Neuronal stem cell (in vitro differentiated cells): ENCODE results near the gene CASTOR1.

Experiments
- DNase-seq: peaks from one replicate; pipeline ENCODE4 v3.0.0-alpha.2; 2013; ENCODE audit warnings: low spot score
- H2AFZ ChIP-seq: one replicate; pipeline ENCODE4 v1.6.1; 2013; ENCODE audit warnings: mild to moderate bottlenecking, low read length, inconsistent platforms
- H2AK5ac ChIP-seq: 2 replicates; pipeline ENCODE4 v1.6.1; 2013; ENCODE audit warnings: low read depth, mild to moderate bottlenecking, inconsistent platforms, low read length, moderate library complexity, mixed read lengths
- H2BK120ac ChIP-seq: 2 replicates; pipeline ENCODE4 v1.6.1; 2013; ENCODE audit warnings: low read depth, mild to moderate bottlenecking, inconsistent platforms, low read length, moderate library complexity, mixed read lengths
- H2BK12ac ChIP-seq: one replicate; pipeline ENCODE4 v1.6.1; 2013; ENCODE audit warnings: low read length, inconsistent platforms
- H2BK15ac ChIP-seq: 2 replicates; pipeline ENCODE4 v1.6.1; 2013; ENCODE audit warnings: mild to moderate bottlenecking, low read length, inconsistent platforms, mixed read lengths
- H2BK5ac ChIP-seq: one replicate; pipeline ENCODE4 v1.6.1; 2013; ENCODE audit warnings: inconsistent platforms, mild to moderate bottlenecking, low read length, moderate library complexity
- H3K14ac ChIP-seq: one replicate; pipeline ENCODE4 v1.6.1; 2013; ENCODE audit warnings: low read length, inconsistent platforms
- H3K18ac ChIP-seq: 2 replicates; pipeline ENCODE4 v1.6.1; 2013; ENCODE audit warnings: low read length, inconsistent platforms
- H3K23ac ChIP-seq: 2 replicates; pipeline ENCODE4 v1.6.1; 2013; ENCODE audit warnings: low read depth, mild to moderate bottlenecking, mixed read lengths, low read length, inconsistent platforms; ENCODE audit not compliant: poor library complexity
- H3K27ac ChIP-seq: replicated peaks from 3 replicates; pipeline ENCODE4 v1.5.1; 2013; ENCODE audit warnings: low read length, inconsistent platforms
- H3K27me3 ChIP-seq, 3 experiments: 2 replicates each; pipeline ENCODE4 v1.6.1; 2013; ENCODE audit warnings: low read length in 3 of 3, mild to moderate bottlenecking in 2 of 3, inconsistent platforms in 1 of 3, low read depth in 1 of 3, mixed read lengths in 1 of 3, moderate library complexity in 1 of 3; ENCODE audit not compliant: control insufficient read depth in 3 of 3, insufficient read depth in 3 of 3
- H3K36me3 ChIP-seq, 2 donors: replicated peaks in 1 of 2; 2 replicates each; pipeline ENCODE4 v1.6.1; 2013; ENCODE audit warnings: low read length in 2 of 2; ENCODE audit not compliant: control insufficient read depth in 2 of 2, insufficient read depth in 2 of 2
- H3K4ac ChIP-seq: 2 replicates; pipeline ENCODE4 v1.6.1; 2013; ENCODE audit warnings: inconsistent platforms, mild to moderate bottlenecking, low read length, moderate library complexity
- H3K4me1 ChIP-seq, 2 donors: 1 replicate in 1 of 2; 2 replicates in 1 of 2; pipeline ENCODE4 v1.6.1; 2013; ENCODE audit warnings: low read length in 2 of 2, low read depth in 1 of 2; ENCODE audit not compliant: control insufficient read depth in 2 of 2, insufficient read depth in 1 of 2
- H3K4me2 ChIP-seq: one replicate; pipeline ENCODE4 v1.6.1; 2013; ENCODE audit warnings: mild to moderate bottlenecking, low read length, inconsistent platforms; ENCODE audit not compliant: insufficient read depth, poor library complexity, severe bottlenecking
- H3K4me3 ChIP-seq, 2 donors: 2 replicates each; pipeline ENCODE4 v1.5.1; 2013; ENCODE audit warnings: low read length in 2 of 2, mild to moderate bottlenecking in 2 of 2, inconsistent platforms in 1 of 2, moderate library complexity in 1 of 2
- H3K79me1 ChIP-seq: one replicate; pipeline ENCODE4 v1.6.1; 2013; ENCODE audit warnings: low read depth, mild to moderate bottlenecking, inconsistent platforms, low read length, moderate library complexity
- H3K9ac ChIP-seq: one replicate; pipeline ENCODE4 v1.6.1; 2013; ENCODE audit warnings: mild to moderate bottlenecking, low read depth, low read length, inconsistent platforms; ENCODE audit not compliant: poor library complexity
- H3K9me3 ChIP-seq, 2 donors: replicated peaks in 1 of 2; 2 replicates each; pipeline versions ENCODE3 to v1.6.1; 2013; ENCODE audit warnings: low read length in 2 of 2, mild to moderate bottlenecking in 2 of 2, inconsistent platforms in 1 of 2, low read depth in 1 of 2, mixed read lengths in 1 of 2, moderate library complexity in 1 of 2; ENCODE audit not compliant: control insufficient read depth in 2 of 2, insufficient read depth in 1 of 2
- H4K8ac ChIP-seq: one replicate; pipeline ENCODE4 v1.6.1; 2013; ENCODE audit warnings: low read depth, mild to moderate bottlenecking, inconsistent platforms, low read length, moderate library complexity
- H4K91ac ChIP-seq: one replicate; pipeline ENCODE4 v1.6.1; 2013; ENCODE audit warnings: low read length, low read depth, mild to moderate bottlenecking, inconsistent platforms; ENCODE audit not compliant: poor library complexity
- WGBS, 2 donors: extraction: QIAGEN DNeasy Blood & Tissue Kit; methylation state at CpG; one replicate each; pipeline ENCODE4 v1.1.7; 2013; ENCODE audit warnings: missing lambda C conversion rate in 2 of 2, mixed read lengths in 1 of 2; ENCODE audit not compliant: insufficient read length in 2 of 2, insufficient replicate concordance in 1 of 2; ENCODE audit errors: extremely low coverage in 2 of 2; 5-methylcytosine and 5-hydroxymethylcytosine counted together

Gene CASTOR1

GRCh38 chr22:30238136-30238535, 51.2 kb downstream of the CASTOR1 start:
- Histone ChIP-seq H3K27me3 (no peaks in the 10 kb centered on the region), H4K91ac (no peak overlapping the region), H2AK5ac (no peak overlapping the region), H3K4me2 (no peak overlapping the region), H3K36me3 (peaks cover 0 to 4% of the 10 kb centered on the region in 2 donors), H3K4me3 (no peak overlapping the region), H2BK5ac (no peak overlapping the region), H3K27ac (no peak overlapping the region), H3K23ac (no peak overlapping the region), H3K14ac (no peak overlapping the region), H3K79me1 (no peaks in the 10 kb centered on the region), H2BK120ac (no peak overlapping the region), H4K8ac (no peak overlapping the region), H3K4ac (no peak overlapping the region), H2BK15ac (no peak overlapping the region), H2BK12ac (no peak overlapping the region), H3K9me3 (peaks cover 0 to 5% of the 10 kb centered on the region in 2 donors), H3K4me1 (peaks cover 20% of the 10 kb centered on the region in 2 donors), H2AFZ (peak overlapping the region; percentile 57), H3K18ac (no peak overlapping the region), H3K9ac (no peak overlapping the region)
- no CpG with 5 or more reads among the region's 9 CpGs for WGBS, 2 donors
- no peak for DNase-seq

GRCh38 chr22:30236875-30237274, 52.4 kb downstream of the CASTOR1 start:
- Histone ChIP-seq H4K8ac (no peak overlapping the region), H2AK5ac (no peak overlapping the region), H3K4me3 (no peak overlapping the region), H3K36me3 (no peaks in the 10 kb centered on the region), H3K4me2 (no peak overlapping the region), H2BK5ac (no peak overlapping the region), H3K9me3 (peaks cover 0 to 5% of the 10 kb centered on the region in 2 donors), H3K4me1 (peaks cover 24 to 26% of the 10 kb centered on the region in 2 donors), H4K91ac (no peak overlapping the region), H3K14ac (no peak overlapping the region), H3K4ac (no peak overlapping the region), H3K27me3 (no peaks in the 10 kb centered on the region), H3K27ac (no peak overlapping the region), H3K9ac (no peak overlapping the region), H2BK15ac (no peak overlapping the region), H3K23ac (no peak overlapping the region), H3K18ac (no peak overlapping the region), H2BK12ac (no peak overlapping the region), H3K79me1 (no peaks in the 10 kb centered on the region), H2AFZ (no peak overlapping the region), H2BK120ac (no peak overlapping the region)
- DNase-seq, result no peak
- WGBS, 2 donors, result no CpG with 5 or more reads among the region's 5 CpGs

DNA sequence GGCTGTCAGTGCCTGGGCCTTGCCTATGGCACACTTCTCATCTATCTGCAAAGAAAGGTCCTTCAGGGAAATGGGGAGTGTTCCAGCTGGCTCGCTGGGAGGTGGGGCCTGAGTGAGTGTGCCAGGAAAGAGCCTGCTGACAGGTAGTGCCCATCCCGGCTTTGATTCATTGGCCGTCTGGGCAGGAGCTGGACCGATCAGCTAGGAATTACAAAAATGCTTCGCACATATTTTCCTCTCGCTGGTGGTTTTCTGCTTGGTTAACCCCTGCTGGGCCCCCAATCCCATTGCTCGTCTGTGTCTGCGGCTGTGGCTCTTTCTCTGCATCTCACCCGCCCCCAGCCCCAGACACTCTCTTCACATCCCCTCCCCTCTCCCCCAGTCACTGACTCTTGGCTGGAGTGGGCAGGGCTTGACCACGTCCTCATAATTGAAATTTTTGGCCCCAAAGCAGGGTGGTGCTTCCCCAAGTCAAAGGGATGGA, 53.6 kb downstream of the CASTOR1 start:
- DNase-seq, result no peak
- H3K27me3 ChIP-seq, result no peaks in the 10 kb centered on the region

More for the DNA sequence above, 53.6 kb downstream of the CASTOR1 start:
- Histone ChIP-seq H3K9me3 (peaks cover 0 to 5% of the 10 kb centered on the region in 2 donors), H3K9ac (no peak overlapping the region), H2AK5ac (peak overlapping the region; percentile 9), H3K4me3 (no peak overlapping the region), H3K4ac (no peak overlapping the region), H2BK15ac (no peak overlapping the region), H2BK5ac (no peak overlapping the region), H2BK12ac (no peak overlapping the region), H2AFZ (peak overlapping the region; percentile 72), H4K8ac (no peak overlapping the region), H3K23ac (no peak overlapping the region), H3K14ac (no peak overlapping the region), H3K18ac (no peak overlapping the region), H3K4me1 (peaks cover 23 to 24% of the 10 kb centered on the region in 2 donors), H2BK120ac (no peak overlapping the region), H3K4me2 (no peak overlapping the region), H3K36me3 (no peaks in the 10 kb centered on the region), H3K27ac (no peak overlapping the region), H3K79me1 (no peaks in the 10 kb centered on the region), H4K91ac (no peak overlapping the region)
- WGBS, 2 donors, result no CpG with 5 or more reads among the region's 10 CpGs
